SK-N-SH treated with all-trans-retinoic acid at 6 μM for 48 hours (cell line): ENCODE data around the gene SYDE1.

ENCODE experiments used
- ATAC-seq: fragments of 200-7000 bp; cut with Tn5 transposase; 3 replicates; pipeline ENCODE4 v1.9.1; 2020; ENCODE audit warnings: mild to moderate bottlenecking, moderate library complexity
- ARNTL ChIP-seq: fragments of 450-650 bp; formaldehyde crosslinking; IDR thresholded peaks from 2 replicates; pipeline ENCODE4 v1.5.0; 2020; ENCODE audit warnings: low read depth, mild to moderate bottlenecking, moderate library complexity, borderline replicate concordance
- BACH2 ChIP-seq: fragments of 250-450 bp; sonication (Bioruptor Pico); IDR thresholded peaks from 2 replicates; pipeline ENCODE4 v1.9.0; 2021; ENCODE audit warnings: mild to moderate bottlenecking, borderline replicate concordance
- CSDC2 ChIP-seq: fragments of 250-450 bp; sonication (Bioruptor Pico); IDR thresholded peaks from 2 replicates; pipeline ENCODE4 v1.5.0; 2020; ENCODE audit warnings: mild to moderate bottlenecking, moderate library complexity
- ESRRG ChIP-seq: fragments of 250-450 bp; sonication (Bioruptor Pico); IDR thresholded peaks from 2 replicates; pipeline ENCODE4 v1.6.1; 2021; ENCODE audit warnings: mild to moderate bottlenecking
- GLIS3 ChIP-seq: fragments of 250-450 bp; sonication (Bioruptor Pico); IDR thresholded peaks from 2 replicates; pipeline ENCODE4 v1.5.0; 2020; ENCODE audit warnings: mild to moderate bottlenecking, moderate library complexity
- ISL1 ChIP-seq: fragments of 250-450 bp; sonication (Bioruptor Pico); IDR thresholded peaks from 2 replicates; pipeline ENCODE4 v2.1.2; 2022; ENCODE audit warnings: mild to moderate bottlenecking, moderate library complexity
- PATZ1 ChIP-seq: fragments of 250-450 bp; sonication (Bioruptor Pico); IDR thresholded peaks from 2 replicates; pipeline ENCODE4 v1.8.0; 2020; ENCODE audit warnings: mild to moderate bottlenecking, moderate library complexity, borderline replicate concordance
- PPARA ChIP-seq: fragments of 250-450 bp; sonication (Bioruptor Pico); IDR thresholded peaks from 2 replicates; pipeline ENCODE4 v1.5.0; 2020; ENCODE audit warnings: mild to moderate bottlenecking, borderline replicate concordance
- SNAI2 ChIP-seq: fragments of 250-450 bp; sonication (Bioruptor Pico); IDR thresholded peaks from 2 replicates; pipeline ENCODE4 v1.5.0; 2020; ENCODE audit warnings: mild to moderate bottlenecking, moderate library complexity
- ZC3H10 ChIP-seq: fragments of 250-450 bp; sonication (Bioruptor Pico); IDR thresholded peaks from 2 replicates; pipeline ENCODE4 v1.5.1; 2021; ENCODE audit warnings: mild to moderate bottlenecking, moderate library complexity
- ZFP3 ChIP-seq: fragments of 250-450 bp; sonication (Bioruptor Pico); IDR thresholded peaks from 2 replicates; pipeline ENCODE4 v1.5.0; 2020; ENCODE audit warnings: mild to moderate bottlenecking, moderate library complexity
- ZFP30 ChIP-seq: fragments of 450-650 bp; formaldehyde crosslinking; IDR thresholded peaks from 2 replicates; pipeline ENCODE4 v1.5.0; 2022; ENCODE audit warnings: mild to moderate bottlenecking, moderate library complexity
- ZNF70 ChIP-seq: fragments of 450-650 bp; formaldehyde crosslinking; IDR thresholded peaks from 2 replicates; pipeline ENCODE4 v1.5.0; 2020; ENCODE audit warnings: mild to moderate bottlenecking, moderate library complexity
- ZNF8 ChIP-seq: fragments of 450-650 bp; formaldehyde crosslinking; IDR thresholded peaks from 2 replicates; pipeline ENCODE4 v1.5.0; 2020; ENCODE audit warnings: mild to moderate bottlenecking, moderate library complexity
- TF ChIP-seq, protein P1 (sequence below): fragments of 250-450 bp; sonication (Bioruptor Pico); IDR thresholded peaks from 2 replicates; pipeline ENCODE4 v1.5.0; 2020; ENCODE audit warnings: mild to moderate bottlenecking, moderate library complexity
- TF ChIP-seq, protein P2 (sequence below): fragments of 250-450 bp; sonication (Bioruptor Pico); IDR thresholded peaks from 2 replicates; pipeline ENCODE4 v1.8.0; 2021; ENCODE audit warnings: low read depth, mild to moderate bottlenecking, moderate library complexity, borderline replicate concordance
- TF ChIP-seq, protein P3 (sequence below): fragments of 250-450 bp; sonication (Bioruptor Pico); IDR thresholded peaks from 2 replicates; pipeline ENCODE4 v1.5.1; 2021; ENCODE audit warnings: mild to moderate bottlenecking, moderate library complexity

SYDE1 gene

DNA sequence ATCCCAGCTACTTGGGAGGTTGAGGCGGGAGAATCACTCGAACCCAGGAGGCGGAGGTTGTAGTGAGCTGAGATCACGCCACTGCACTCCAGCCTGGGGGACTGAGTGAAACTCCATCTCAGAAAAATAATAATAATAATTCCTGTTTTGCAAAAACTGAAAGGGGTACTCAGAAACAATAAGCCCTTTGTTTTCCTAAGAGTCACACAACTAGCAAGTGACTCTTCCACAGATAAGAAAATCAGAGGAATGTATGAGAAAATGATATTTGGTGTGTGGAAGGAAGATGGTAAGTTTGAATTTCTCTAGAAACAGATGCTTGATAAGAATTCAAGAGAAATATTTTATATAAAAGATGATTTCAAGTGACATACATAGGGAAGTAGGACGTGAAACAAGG, 35.1 kb downstream of the SYDE1 start:
- no peak for ATAC-seq
- TF ChIP-seq, protein P1, sequence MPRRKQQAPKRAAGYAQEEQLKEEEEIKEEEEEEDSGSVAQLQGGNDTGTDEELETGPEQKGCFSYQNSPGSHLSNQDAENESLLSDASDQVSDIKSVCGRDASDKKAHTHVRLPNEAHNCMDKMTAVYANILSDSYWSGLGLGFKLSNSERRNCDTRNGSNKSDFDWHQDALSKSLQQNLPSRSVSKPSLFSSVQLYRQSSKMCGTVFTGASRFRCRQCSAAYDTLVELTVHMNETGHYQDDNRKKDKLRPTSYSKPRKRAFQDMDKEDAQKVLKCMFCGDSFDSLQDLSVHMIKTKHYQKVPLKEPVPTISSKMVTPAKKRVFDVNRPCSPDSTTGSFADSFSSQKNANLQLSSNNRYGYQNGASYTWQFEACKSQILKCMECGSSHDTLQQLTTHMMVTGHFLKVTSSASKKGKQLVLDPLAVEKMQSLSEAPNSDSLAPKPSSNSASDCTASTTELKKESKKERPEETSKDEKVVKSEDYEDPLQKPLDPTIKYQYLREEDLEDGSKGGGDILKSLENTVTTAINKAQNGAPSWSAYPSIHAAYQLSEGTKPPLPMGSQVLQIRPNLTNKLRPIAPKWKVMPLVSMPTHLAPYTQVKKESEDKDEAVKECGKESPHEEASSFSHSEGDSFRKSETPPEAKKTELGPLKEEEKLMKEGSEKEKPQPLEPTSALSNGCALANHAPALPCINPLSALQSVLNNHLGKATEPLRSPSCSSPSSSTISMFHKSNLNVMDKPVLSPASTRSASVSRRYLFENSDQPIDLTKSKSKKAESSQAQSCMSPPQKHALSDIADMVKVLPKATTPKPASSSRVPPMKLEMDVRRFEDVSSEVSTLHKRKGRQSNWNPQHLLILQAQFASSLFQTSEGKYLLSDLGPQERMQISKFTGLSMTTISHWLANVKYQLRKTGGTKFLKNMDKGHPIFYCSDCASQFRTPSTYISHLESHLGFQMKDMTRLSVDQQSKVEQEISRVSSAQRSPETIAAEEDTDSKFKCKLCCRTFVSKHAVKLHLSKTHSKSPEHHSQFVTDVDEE (CRISPR knock-in tag) = no peak
- TF ChIP-seq BACH2 (CRISPR knock-in tag) = no peak

- ATAC-seq = no peak
- TF ChIP-seq, protein P2, sequence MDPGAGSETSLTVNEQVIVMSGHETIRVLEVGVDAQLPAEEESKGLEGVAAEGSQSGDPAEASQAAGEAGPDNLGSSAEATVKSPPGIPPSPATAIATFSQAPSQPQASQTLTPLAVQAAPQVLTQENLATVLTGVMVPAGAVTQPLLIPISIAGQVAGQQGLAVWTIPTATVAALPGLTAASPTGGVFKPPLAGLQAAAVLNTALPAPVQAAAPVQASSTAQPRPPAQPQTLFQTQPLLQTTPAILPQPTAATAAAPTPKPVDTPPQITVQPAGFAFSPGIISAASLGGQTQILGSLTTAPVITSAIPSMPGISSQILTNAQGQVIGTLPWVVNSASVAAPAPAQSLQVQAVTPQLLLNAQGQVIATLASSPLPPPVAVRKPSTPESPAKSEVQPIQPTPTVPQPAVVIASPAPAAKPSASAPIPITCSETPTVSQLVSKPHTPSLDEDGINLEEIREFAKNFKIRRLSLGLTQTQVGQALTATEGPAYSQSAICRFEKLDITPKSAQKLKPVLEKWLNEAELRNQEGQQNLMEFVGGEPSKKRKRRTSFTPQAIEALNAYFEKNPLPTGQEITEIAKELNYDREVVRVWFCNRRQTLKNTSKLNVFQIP (CRISPR knock-in tag) = no peak
- TF ChIP-seq ARNTL (CRISPR knock-in tag) = no peak
Measured at GRCh38 chr19:15144046-15144646, 36.9 kb downstream of the SYDE1 start.

DNA sequence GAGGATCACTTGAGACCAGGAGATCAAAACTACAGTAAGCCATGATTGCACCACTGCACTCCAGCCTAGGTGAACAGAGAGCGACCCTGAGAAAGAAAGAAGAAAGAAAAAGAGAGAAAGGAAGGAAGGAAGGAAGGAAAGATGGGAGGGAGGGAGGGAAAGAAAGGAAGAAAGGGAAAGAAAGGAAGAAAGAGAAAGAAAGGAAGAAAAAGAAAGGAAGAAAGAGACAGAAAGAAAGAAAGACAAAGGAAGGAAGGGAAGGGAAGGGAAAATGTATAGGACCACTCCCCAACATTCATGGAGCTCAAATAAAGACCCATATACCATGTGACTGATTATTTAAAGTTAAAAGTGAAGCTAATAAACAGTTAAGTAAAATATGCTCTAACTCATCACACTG, 39.9 kb downstream of the SYDE1 start:
- TF ChIP-seq ZC3H10 (CRISPR knock-in tag) (no peak), CSDC2 (CRISPR knock-in tag) (no peak), ARNTL (CRISPR knock-in tag) (no peak), GLIS3 (CRISPR knock-in tag) (no peak), PPARA (CRISPR knock-in tag) (no peak), ZFP3 (CRISPR knock-in tag) (no peak), ESRRG (CRISPR knock-in tag) (no peak), ZNF8 (CRISPR knock-in tag) (no peak), ISL1 (CRISPR knock-in tag) (no peak), SNAI2 (CRISPR knock-in tag) (no peak), ZFP30 (CRISPR knock-in tag) (no peak), ZNF70 (no peak), PATZ1 (no peak), BACH2 (CRISPR knock-in tag) (no peak)
- TF ChIP-seq, protein P2 (CRISPR knock-in tag) = no peak
- TF ChIP-seq, protein P3, sequence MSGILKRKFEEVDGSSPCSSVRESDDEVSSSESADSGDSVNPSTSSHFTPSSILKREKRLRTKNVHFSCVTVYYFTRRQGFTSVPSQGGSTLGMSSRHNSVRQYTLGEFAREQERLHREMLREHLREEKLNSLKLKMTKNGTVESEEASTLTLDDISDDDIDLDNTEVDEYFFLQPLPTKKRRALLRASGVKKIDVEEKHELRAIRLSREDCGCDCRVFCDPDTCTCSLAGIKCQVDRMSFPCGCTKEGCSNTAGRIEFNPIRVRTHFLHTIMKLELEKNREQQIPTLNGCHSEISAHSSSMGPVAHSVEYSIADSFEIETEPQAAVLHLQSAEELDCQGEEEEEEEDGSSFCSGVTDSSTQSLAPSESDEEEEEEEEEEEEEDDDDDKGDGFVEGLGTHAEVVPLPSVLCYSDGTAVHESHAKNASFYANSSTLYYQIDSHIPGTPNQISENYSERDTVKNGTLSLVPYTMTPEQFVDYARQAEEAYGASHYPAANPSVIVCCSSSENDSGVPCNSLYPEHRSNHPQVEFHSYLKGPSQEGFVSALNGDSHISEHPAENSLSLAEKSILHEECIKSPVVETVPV (CRISPR knock-in tag) = no peak
- TF ChIP-seq, protein P1 (CRISPR knock-in tag) = no peak
- ATAC-seq = no peak
